HG03469 (cell line): Measurements from ENCODE around the gene GMPPA.
A peak's percentile ranks its signal among the peaks of the same experiment; 100 is the strongest.

ENCODE experiments used
- ATAC-seq: cut with Tn5 transposase; IDR thresholded peaks from one replicate; pipeline ENCODE4 v1.9.1; 2021; ENCODE audit warnings: mild to moderate bottlenecking, moderate library complexity, moderate number of reproducible peaks; ENCODE audit not compliant: unreplicated experiment

GMPPA gene

GRCh38 chr2:219498280-219499057 is at the start of gene GMPPA:
GMPPA (plus strand) TSS chr2:219498891; CDS start chr2:219499976, 1,085 bp downstream.
- peak; percentile 94 for ATAC-seq

GRCh38 chr2:219449609-219450008 is 49.1 kb upstream of the GMPPA start:
- ATAC-seq: no peak

- ATAC-seq: no peak
These were observed 46.9 kb upstream of the GMPPA start for GRCh38 chr2:219451661-219452360.

- ATAC-seq: no peak
These were observed 46.1 kb upstream of the GMPPA start for GRCh38 chr2:219452361-219453317.

- no peak for ATAC-seq
These were observed 44.8 kb upstream of the GMPPA start for GRCh38 chr2:219453671-219454590.

- no peak for ATAC-seq
These were observed 43.1 kb upstream of the GMPPA start for GRCh38 chr2:219455581-219455980.

- ATAC-seq: no peak
These were observed 40.8 kb upstream of the GMPPA start for GRCh38 chr2:219457784-219458369.

- no peak for ATAC-seq
These were observed 39.7 kb upstream of the GMPPA start for GRCh38 chr2:219458996-219459395.

- ATAC-seq: peak; percentile 66
These were observed 39.0 kb upstream of the GMPPA start for GRCh38 chr2:219459460-219460311.

GRCh38 chr2:219460424-219460926 is 38.2 kb upstream of the GMPPA start:
- no peak for ATAC-seq

GRCh38 chr2:219461047-219461514 is 37.6 kb upstream of the GMPPA start:
- no peak for ATAC-seq

- ATAC-seq: no peak
These were observed 37.0 kb upstream of the GMPPA start for GRCh38 chr2:219461669-219462068.

GRCh38 chr2:219462349-219462748 is 36.3 kb upstream of the GMPPA start:
- no peak for ATAC-seq

- no peak for ATAC-seq
These were observed 34.2 kb upstream of the GMPPA start for GRCh38 chr2:219464286-219465032.

GRCh38 chr2:219465659-219466561 is 32.8 kb upstream of the GMPPA start:
- ATAC-seq: no peak

- ATAC-seq: no peak
These were observed 31.6 kb upstream of the GMPPA start for GRCh38 chr2:219466816-219467735.
